ENCODE measurements around the gene UBE2U.
"Not testable (repeated sequence)": the region's sequence is repeated elsewhere in the genome, so short reads cannot be mapped to it uniquely, and the experiment has no call there.

UBE2U gene

GRCh38 chr1:64192290-64192689, 11.1 kb upstream of the UBE2U start:
- DNase-seq (ENCODE audit: low read depth in 1 of 2, low spot score in 1 of 2): no peak

GRCh38 chr1:64194168-64195080, 9.0 kb upstream of the UBE2U start:
- no peak for DNase-seq (ENCODE audit: low read depth in 1 of 2, low spot score in 1 of 2)

DNA sequence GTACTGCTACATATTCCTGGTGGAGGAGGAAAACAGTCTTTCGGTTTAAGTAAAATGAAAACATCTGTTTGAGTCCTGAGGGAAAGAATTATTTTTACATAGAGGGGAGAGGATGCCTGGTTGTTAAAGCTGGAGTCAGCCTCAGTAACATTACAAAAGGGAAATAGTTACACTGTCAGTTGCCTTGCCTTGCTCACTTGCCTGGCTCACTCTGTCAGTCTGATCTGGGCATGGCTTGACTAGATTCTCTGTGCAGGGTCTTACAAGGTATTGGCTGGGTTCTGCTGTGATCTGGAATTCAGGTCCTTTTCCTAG, 8.4 kb upstream of the UBE2U start:
- DNase-seq (ENCODE audit: low read depth in 1 of 2, low spot score in 1 of 2): no peak

DNA sequence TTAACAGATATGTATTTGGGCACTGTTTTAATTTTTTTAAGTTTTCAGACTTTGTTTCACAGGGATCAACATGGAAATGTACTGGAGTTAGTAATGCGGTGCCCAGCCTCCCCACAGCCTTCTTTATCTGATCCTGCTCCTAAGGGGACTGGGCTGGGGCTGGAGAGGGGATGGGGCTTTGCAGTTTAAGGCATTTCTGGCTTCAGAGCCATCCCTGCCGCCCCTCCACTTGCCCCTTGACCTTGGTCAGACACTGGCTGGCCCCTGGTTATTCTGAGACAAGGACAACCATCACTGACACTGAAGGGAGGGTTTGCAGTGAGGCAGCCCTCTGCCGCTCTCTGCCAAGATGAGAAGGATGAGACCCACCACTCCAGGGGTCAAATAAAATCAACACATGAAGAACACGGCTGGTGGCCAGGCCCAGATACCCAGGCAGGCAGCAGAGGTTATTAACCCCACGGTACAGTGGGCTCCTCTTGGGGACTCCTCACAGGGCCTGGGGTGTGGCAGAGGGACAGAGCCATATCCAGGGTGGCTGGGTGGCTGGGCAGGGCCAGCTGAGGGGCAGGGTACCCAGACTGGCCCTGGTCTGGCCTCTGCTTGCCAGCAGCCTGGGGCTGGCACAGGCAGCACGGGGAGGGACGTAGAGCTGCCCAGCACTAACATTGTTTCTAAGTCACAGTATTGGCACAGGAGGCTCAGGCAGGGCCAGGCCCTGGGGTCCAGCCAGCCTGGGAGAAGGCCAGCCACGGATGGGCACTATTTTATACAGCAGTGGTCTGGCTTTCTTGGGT, 7.2 kb upstream of the UBE2U start:
- no peak for DNase-seq (ENCODE audit: low read depth in 1 of 2, low spot score in 1 of 2)

GRCh38 chr1:64197076-64197475, 6.3 kb upstream of the UBE2U start:
- DNase-seq (ENCODE audit: low read depth in 1 of 2, low spot score in 1 of 2): no peak

DNA sequence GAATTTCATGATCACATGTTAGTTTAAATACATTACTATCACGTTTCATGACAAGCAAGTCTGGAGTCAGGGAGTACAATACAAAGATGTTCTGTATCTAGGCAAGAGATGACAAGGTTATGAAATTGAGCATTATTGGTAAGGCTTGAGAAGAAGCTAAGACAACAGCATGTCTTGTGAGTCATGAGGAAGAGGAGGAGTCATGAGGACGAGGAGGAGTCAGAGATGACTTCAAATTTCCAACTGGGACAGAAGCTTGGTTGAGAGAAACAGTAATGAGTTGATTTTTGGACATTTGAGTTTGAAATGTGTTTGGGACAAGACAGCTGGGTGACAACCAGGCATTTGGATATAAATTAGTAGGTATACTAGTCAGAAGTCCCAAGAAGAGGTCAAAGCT, 4.3 kb upstream of the UBE2U start:
- no peak for DNase-seq (ENCODE audit: low read depth in 1 of 2, low spot score in 1 of 2)

GRCh38 chr1:64200064-64200463, 3.4 kb upstream of the UBE2U start:
- DNase-seq (ENCODE audit: low read depth in 1 of 2, low spot score in 1 of 2): no peak

- DNase-seq (ENCODE audit: low read depth in 1 of 2, low spot score in 1 of 2): no peak
Measured at GRCh38 chr1:64209221-64209620, 5.8 kb downstream of the UBE2U start.

DNA sequence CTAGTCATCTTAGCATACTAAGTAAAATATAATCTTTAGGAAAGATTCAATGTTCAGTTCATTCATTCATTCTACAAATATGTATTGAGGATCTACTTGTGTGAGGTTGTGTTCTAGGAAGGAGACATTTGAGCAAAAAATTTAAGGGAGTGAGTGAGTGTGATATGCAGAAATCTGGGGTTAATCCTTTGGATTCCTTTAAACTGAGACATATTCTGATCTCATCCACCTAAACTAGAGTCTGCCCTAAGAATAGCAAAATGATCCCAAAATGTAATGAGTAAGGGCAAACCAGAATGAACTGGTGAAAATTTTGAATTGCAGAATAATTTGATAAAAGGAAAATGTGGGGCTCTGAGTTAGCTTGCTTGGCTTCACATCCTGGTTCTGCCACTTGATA, 8.6 kb downstream of the UBE2U start:
- DNase-seq (ENCODE audit: low read depth in 1 of 2, low spot score in 1 of 2): no peak

DNA sequence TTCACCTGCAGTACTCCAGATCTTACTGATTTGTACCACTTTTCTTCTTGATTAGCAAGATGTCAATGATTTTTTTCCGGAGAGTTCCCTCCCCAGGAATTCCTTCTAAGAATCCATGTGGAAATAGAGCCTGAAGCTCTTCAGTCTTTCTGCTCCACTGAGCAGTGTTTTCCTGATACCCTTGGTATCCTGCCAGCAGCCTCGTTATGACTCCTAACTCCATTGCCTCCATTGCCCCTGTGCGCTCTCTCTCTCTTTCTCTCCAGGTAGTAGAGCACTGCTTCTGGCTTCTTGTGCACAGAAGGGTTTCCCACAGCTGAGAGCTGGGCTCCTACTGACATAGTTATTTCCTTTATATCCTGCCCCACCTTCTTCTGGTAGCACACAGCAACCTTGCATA, 12.2 kb downstream of the UBE2U start:
- no peak for DNase-seq (ENCODE audit: low read depth in 1 of 2, low spot score in 1 of 2)

GRCh38 chr1:64220241-64220640, 16.8 kb downstream of the UBE2U start:
- no peak for DNase-seq (ENCODE audit: low read depth in 1 of 2, low spot score in 1 of 2)

- no peak for DNase-seq (ENCODE audit: low read depth in 1 of 2, low spot score in 1 of 2)
Measured at GRCh38 chr1:64223329-64224151, 20.1 kb downstream of the UBE2U start.

DNA sequence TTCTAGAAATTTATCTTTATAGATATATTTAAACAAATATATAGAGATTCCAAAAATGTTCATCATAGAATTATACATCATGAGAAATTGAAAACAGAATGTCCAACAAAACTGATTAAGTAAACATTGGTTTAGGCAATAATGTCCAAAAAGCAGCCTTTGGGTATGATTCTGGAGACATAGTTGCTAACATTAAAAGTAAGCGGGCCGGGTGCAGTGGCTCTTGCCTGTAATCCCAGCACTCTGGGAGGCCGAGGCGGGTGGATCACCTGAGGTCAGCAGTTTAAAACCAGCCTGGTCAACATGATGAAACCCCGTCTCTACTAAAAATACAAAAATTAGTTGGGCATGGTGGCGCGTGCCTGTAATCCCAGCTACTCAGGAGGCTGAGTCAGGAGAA, 20.8 kb downstream of the UBE2U start:
- DNase-seq (ENCODE audit: low read depth in 1 of 2, low spot score in 1 of 2): not testable (repeated sequence)

GRCh38 chr1:64228167-64228957, 24.9 kb downstream of the UBE2U start:
- no peak for DNase-seq (ENCODE audit: low read depth in 1 of 2, low spot score in 1 of 2)

DNA sequence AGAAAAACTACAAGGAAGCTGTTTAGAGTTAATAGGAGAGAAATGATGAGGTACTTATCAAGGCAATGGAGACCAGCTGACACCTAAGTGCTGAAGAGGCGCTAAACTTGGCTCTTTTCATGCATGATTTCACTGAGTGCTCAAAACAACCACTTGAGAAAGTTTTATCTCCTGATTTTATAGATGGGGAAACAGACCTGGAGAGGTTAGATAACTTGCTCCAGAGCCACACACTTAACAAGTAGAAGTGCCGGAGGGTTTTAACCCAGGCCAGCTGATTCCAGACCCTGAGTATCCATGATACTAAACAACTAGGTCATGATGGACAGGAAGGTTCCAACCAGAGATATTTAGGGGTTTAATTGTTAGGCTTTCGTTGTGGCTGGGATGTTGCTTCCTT, 25.9 kb downstream of the UBE2U start:
- DNase-seq (ENCODE audit: low read depth in 1 of 2, low spot score in 1 of 2): no peak

GRCh38 chr1:64231153-64231552, 27.7 kb downstream of the UBE2U start:
- DNase-seq (ENCODE audit: low read depth in 1 of 2, low spot score in 1 of 2): no peak

DNA sequence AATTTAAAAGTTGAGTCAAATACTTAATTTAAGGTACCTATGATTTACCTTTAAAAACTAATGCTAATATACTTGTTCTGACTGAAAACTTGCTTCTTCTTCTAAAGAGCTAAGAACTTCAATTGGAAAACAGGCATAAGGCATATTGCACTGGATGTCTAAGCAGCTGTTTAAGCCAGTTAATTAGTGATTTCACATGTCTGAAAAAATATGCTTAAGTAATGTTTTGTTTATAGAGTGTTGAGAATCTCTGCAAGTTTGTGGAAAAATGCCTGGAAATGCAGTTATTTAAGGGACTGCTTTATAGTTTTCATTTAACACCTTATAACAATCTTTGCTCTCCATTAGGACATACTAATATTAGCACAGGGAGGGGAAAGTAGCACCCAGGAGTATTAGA, 28.2 kb downstream of the UBE2U start:
- DNase-seq (ENCODE audit: low read depth in 1 of 2, low spot score in 1 of 2): no peak

GRCh38 chr1:64234714-64235113, 31.3 kb downstream of the UBE2U start:
- DNase-seq (ENCODE audit: low read depth in 1 of 2, low spot score in 1 of 2): no peak

DNA sequence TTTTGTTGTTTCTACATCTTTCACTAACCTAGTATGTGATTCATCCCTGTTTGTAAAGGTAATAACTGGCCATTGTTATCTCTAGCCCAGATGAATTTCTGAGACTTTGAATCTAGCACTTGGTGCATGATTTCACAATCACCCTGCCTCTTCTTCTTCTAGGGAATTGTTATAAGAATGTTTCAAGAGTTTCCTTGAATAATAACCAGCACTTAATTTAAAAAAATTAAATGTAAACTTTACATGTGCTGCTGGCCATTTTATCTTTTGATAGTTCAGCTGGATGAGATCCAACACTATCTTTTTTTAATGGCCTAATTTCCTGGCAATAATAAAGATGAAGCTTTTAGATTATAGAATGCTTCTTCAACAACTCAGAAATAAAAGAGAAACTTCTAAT, 31.8 kb downstream of the UBE2U start:
- DNase-seq (ENCODE audit: low read depth in 1 of 2, low spot score in 1 of 2): no peak

DNA sequence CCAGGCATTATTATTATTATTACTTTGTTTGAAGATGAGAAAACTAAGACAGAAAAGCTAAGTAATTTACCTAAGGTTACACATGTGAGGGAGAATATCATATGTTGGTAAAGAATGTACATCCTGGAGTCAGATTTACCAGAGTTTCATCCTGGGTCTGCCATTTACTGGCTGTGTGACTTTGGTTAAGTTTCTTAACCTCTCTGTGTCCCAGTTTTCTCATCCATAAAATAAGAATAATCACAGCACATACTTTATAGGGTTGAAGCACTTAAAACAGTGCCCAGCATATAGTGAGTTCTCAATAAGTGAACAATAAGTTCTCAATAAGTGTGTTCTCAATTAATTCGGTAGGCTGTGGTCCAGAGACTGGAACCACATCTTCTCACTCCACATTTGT, 32.5 kb downstream of the UBE2U start:
- no peak for DNase-seq (ENCODE audit: low read depth in 1 of 2, low spot score in 1 of 2)

GRCh38 chr1:64236541-64236954, 33.1 kb downstream of the UBE2U start:
- no peak for DNase-seq (ENCODE audit: low read depth in 1 of 2, low spot score in 1 of 2)
